WTC11 (cell line): ENCODE results near the gene CACNA2D4. TPM values are rescaled to one million over a fixed set of nuclear protein-coding genes. Genes with fewer than 3 reads are reported as not detected.

Experiments used
- ATAC-seq: fragments of 200-7000 bp; cut with Tn5 transposase; 2 replicates; pipeline ENCODE4 v1.10.0; 2021; ENCODE audit warnings: mild to moderate bottlenecking, moderate library complexity
- CTCF ChIA-PET: fragments of 300-600 bp; sonication (Branson Sonifier 250); formaldehyde crosslinking; loops from one replicate; lab custom pipeline; 2021; ENCODE audit warnings: antibody characterized with exemption; lab: Charles Lee
- POLR2A ChIA-PET: fragments of 350-600 bp; sonication (Branson Sonifier 250); formaldehyde crosslinking; loops from one replicate; lab custom pipeline; 2021; ENCODE audit warnings: antibody characterized with exemption; lab: Charles Lee
- DNase-seq: peaks from one replicate; pipeline ENCODE4 v3.0.0; 2021; ENCODE audit warnings: low spot score
- H3K27ac Mint-ChIP-seq: 2 replicates; pipeline ENCODE4 v1.8.0; 2021; ENCODE audit warnings: mixed read lengths
- H3K27me3 Mint-ChIP-seq: 2 replicates; pipeline ENCODE4 v1.8.0; 2021; ENCODE audit warnings: low read depth, mild to moderate bottlenecking, moderate library complexity, mixed read lengths
- H3K36me3 Mint-ChIP-seq: 2 replicates; pipeline ENCODE4 v1.8.0; 2021; ENCODE audit warnings: mixed read lengths
- H3K4me1 Mint-ChIP-seq: 2 replicates; pipeline ENCODE4 v1.8.0; 2022; ENCODE audit warnings: mixed read lengths
- H3K4me3 Mint-ChIP-seq: 2 replicates; pipeline ENCODE4 v1.8.0; 2021; ENCODE audit warnings: mild to moderate bottlenecking, moderate library complexity, mixed read lengths
- H3K9me3 Mint-ChIP-seq: 2 replicates; pipeline ENCODE4 v1.8.0; 2021; ENCODE audit warnings: mixed read lengths
- CBFB ChIP-seq: sonication (generic); formaldehyde crosslinking; IDR thresholded peaks from 2 replicates; pipeline ENCODE4 v1.8.1; 2022; ENCODE audit warnings: mild to moderate bottlenecking, low read depth, missing genetic modification reagents
- ELF4 ChIP-seq: sonication (generic); formaldehyde crosslinking; IDR thresholded peaks from 2 replicates; pipeline ENCODE4 v1.8.1; 2022; ENCODE audit warnings: low read depth, mild to moderate bottlenecking, moderate library complexity, missing genetic modification reagents
- EMX1 ChIP-seq: fragments of 250-450 bp; sonication (Bioruptor Pico); IDR thresholded peaks from 2 replicates; pipeline ENCODE4 v1.8.0; 2021; ENCODE audit warnings: mild to moderate bottlenecking
- JAZF1 ChIP-seq: fragments of 250-450 bp; sonication (Bioruptor Pico); IDR thresholded peaks from 2 replicates; pipeline ENCODE4 v1.9.0; 2021; ENCODE audit warnings: moderate library complexity, mild to moderate bottlenecking, inconsistent platforms
- MXD4 ChIP-seq: fragments of 250-450 bp; sonication (Bioruptor Pico); IDR thresholded peaks from 2 replicates; pipeline ENCODE4 v1.8.0; 2021; ENCODE audit warnings: mild to moderate bottlenecking, moderate library complexity, borderline replicate concordance
- NFATC4 ChIP-seq: fragments of 250-450 bp; sonication (Bioruptor Pico); IDR thresholded peaks from 2 replicates; pipeline ENCODE4 v1.9.0; 2021; ENCODE audit warnings: mild to moderate bottlenecking
- NR1H2 ChIP-seq: sonication (generic); formaldehyde crosslinking; IDR thresholded peaks from 2 replicates; pipeline ENCODE4 v1.9.0; 2021; ENCODE audit warnings: mild to moderate bottlenecking, moderate library complexity, missing genetic modification reagents
- SMAD3 ChIP-seq: sonication (generic); formaldehyde crosslinking; IDR thresholded peaks from 2 replicates; pipeline ENCODE4 v1.8.0; 2022; ENCODE audit warnings: missing genetic modification reagents, mild to moderate bottlenecking, borderline replicate concordance
- TEAD4 ChIP-seq: sonication (generic); formaldehyde crosslinking; IDR thresholded peaks from 2 replicates; pipeline ENCODE4 v1.8.0; 2022; ENCODE audit warnings: mild to moderate bottlenecking, missing genetic modification reagents
- ZNF416 ChIP-seq: fragments of 250-450 bp; sonication (Bioruptor Pico); IDR thresholded peaks from 2 replicates; pipeline ENCODE4 v1.9.0; 2021; ENCODE audit warnings: mild to moderate bottlenecking, inconsistent platforms
- total RNA-seq: library from RNA; stranded (reverse); gene quantifications from 3 replicates; pipeline ENCODE4 v1.2.3, GENCODE V29; 2021
- TF ChIP-seq, protein P1 (sequence below): sonication (generic); formaldehyde crosslinking; IDR thresholded peaks from 2 replicates; pipeline ENCODE4 v1.8.1; 2023; ENCODE audit warnings: mild to moderate bottlenecking, missing genetic modification reagents, moderate library complexity
- TF ChIP-seq, protein P2 (sequence below): sonication (generic); formaldehyde crosslinking; IDR thresholded peaks from 2 replicates; pipeline ENCODE4 v1.8.0; 2023; ENCODE audit warnings: mild to moderate bottlenecking, missing genetic modification reagents
- TF ChIP-seq, protein P3 (sequence below): sonication (generic); formaldehyde crosslinking; IDR thresholded peaks from 2 replicates; pipeline ENCODE4 v1.8.0; 2023; ENCODE audit warnings: missing genetic modification reagents, mild to moderate bottlenecking, borderline replicate concordance
- TF ChIP-seq, protein P4 (sequence below): fragments of 200-600 bp; IDR thresholded peaks from 2 replicates; pipeline ENCODE4 v1.8.0; 2022; ENCODE audit warnings: antibody characterized with exemption
- TF ChIP-seq, protein P5 (sequence below): sonication (generic); formaldehyde crosslinking; IDR thresholded peaks from 2 replicates; pipeline ENCODE4 v1.8.1; 2023; ENCODE audit warnings: mild to moderate bottlenecking, missing genetic modification reagents, moderate library complexity
- TF ChIP-seq, protein P6 (sequence below): sonication (generic); formaldehyde crosslinking; IDR thresholded peaks from 2 replicates; pipeline ENCODE4 v1.8.1; 2022; ENCODE audit warnings: low read depth, missing genetic modification reagents, borderline replicate concordance
- TF ChIP-seq, protein P7 (sequence below): sonication (generic); formaldehyde crosslinking; conservative IDR thresholded peaks from 2 replicates; pipeline ENCODE4 v1.8.1; 2023; ENCODE audit warnings: mild to moderate bottlenecking, low read depth, missing genetic modification reagents, moderate library complexity

The CACNA2D4 gene
- total RNA-seq, 1 experiment from 2014 or later: 0.04 TPM

DNA sequence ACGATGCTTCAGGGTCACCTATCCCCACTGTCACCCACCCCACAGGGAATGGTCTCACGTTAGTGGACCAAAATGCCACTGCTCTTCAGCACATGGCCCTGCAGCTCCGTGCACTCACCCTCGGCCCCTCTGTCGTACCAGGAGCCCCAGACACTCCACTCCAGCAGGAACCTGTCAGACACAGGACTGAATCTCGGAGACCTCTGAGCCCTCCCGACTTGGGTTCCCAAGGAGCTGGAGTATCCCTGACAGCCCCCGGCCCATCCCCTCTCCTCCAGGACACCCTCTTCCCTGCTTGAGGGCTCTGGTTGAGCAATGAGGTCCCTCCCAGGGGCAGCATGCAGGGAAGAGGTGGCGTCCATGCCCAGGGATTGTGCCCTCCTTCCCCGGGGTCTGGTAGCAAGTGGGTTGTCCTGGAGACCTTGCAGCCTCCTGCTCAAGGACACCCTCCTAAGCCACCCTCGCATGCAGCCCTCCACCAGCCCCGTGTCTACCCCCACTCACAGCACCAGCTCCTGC, 118.5 kb downstream of the CACNA2D4 start:
- H3K27ac Mint-ChIP-seq: no peak overlapping the region
- CTCF ChIA-PET: interaction anchor here (0.5 to 3.4 kb wide), 3 partner anchors 89 to 147 kb away, joined by 3 to 36 read pairs (median 4); no protein-coding TSS in a partner anchor
- POLR2A ChIA-PET: no interaction called here
- ATAC-seq (no peak), DNase-seq (no peak)
- no peak overlapping the region for H3K4me3 Mint-ChIP-seq
- H3K4me1 Mint-ChIP-seq: peaks cover 12% of the 10 kb centered on the region
- 0 out of 2 replicates have a peak, but pooled peaks cover 3% of the 10 kb centered on the region for H3K9me3 Mint-ChIP-seq
- TF ChIP-seq NFATC4 (CRISPR knock-in tag) (no peak), SMAD3 (CRISPR knock-in tag) (no peak), CBFB (CRISPR knock-in tag) (no peak), EMX1 (CRISPR knock-in tag) (no peak), TEAD4 (CRISPR knock-in tag) (no peak)
- TF ChIP-seq, protein P1, sequence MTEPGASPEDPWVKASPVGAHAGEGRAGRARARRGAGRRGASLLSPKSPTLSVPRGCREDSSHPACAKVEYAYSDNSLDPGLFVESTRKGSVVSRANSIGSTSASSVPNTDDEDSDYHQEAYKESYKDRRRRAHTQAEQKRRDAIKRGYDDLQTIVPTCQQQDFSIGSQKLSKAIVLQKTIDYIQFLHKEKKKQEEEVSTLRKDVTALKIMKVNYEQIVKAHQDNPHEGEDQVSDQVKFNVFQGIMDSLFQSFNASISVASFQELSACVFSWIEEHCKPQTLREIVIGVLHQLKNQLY (CRISPR knock-in tag): no peak
- TF ChIP-seq, all 79 proteins: peak for 0
- H3K36me3 Mint-ChIP-seq: no peaks in the 10 kb centered on the region
- no peaks in the 10 kb centered on the region; the same call in 1 of the 2 replicates for H3K27me3 Mint-ChIP-seq

DNA sequence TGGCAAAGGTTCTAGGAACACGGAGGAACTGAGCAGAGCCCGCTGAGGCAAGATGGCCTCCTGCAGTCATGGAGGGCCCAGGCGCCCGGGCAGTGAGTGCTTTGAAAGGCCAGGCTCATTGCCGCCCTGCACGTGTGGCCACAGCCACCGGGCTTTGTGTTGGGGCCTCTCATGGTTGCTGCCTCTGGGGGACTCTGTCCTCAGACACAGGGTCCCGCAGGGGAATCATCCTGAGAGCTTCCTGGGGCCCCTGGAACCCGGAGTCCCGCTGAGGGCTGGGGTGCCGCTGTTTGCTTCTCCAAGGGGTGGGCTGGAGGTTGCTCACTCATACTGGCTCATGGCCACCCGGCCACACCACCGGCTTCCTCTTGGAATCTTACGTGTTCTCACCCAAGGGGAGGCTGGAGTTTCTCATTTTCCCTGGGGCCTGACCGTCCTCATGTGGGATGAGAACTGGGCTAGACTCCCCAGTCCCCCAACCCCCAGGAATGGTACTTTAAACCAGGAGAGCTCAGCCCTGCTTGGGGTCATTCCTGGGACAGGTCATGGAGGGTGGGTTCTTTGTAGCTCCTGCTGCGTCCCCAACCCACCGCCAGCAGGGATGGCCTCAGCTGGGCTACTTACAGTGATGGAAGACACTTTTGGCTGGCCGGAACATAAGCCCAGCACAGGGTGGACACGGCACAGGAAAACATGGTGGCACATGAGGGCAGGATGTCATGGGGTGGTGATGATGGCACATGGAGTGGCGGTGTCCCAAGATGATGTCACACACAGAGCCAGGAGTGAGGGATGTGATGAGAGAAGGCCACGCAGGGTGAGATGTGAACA, 119.2 kb downstream of the CACNA2D4 start:
- peaks cover 15% of the 10 kb centered on the region for H3K4me1 Mint-ChIP-seq
- ChIA-PET CTCF (interaction anchor here (0.5 to 3.4 kb wide), 5 partner anchors 32 to 146 kb away, joined by 3 to 36 read pairs (median 4); no protein-coding TSS in a partner anchor), POLR2A (no interaction called here)
- no peaks in the 10 kb centered on the region for H3K9me3 Mint-ChIP-seq
- no peak for DNase-seq
- H3K27ac Mint-ChIP-seq: no peak overlapping the region
- no peak for ATAC-seq
- H3K27me3 Mint-ChIP-seq: no peaks in the 10 kb centered on the region; the same call in 1 of the 2 replicates
- no peaks in the 10 kb centered on the region for H3K36me3 Mint-ChIP-seq
- H3K4me3 Mint-ChIP-seq: no peak overlapping the region
- TF ChIP-seq, protein P2, sequence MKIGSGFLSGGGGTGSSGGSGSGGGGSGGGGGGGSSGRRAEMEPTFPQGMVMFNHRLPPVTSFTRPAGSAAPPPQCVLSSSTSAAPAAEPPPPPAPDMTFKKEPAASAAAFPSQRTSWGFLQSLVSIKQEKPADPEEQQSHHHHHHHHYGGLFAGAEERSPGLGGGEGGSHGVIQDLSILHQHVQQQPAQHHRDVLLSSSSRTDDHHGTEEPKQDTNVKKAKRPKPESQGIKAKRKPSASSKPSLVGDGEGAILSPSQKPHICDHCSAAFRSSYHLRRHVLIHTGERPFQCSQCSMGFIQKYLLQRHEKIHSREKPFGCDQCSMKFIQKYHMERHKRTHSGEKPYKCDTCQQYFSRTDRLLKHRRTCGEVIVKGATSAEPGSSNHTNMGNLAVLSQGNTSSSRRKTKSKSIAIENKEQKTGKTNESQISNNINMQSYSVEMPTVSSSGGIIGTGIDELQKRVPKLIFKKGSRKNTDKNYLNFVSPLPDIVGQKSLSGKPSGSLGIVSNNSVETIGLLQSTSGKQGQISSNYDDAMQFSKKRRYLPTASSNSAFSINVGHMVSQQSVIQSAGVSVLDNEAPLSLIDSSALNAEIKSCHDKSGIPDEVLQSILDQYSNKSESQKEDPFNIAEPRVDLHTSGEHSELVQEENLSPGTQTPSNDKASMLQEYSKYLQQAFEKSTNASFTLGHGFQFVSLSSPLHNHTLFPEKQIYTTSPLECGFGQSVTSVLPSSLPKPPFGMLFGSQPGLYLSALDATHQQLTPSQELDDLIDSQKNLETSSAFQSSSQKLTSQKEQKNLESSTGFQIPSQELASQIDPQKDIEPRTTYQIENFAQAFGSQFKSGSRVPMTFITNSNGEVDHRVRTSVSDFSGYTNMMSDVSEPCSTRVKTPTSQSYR: no peak
- TF ChIP-seq, protein P3, sequence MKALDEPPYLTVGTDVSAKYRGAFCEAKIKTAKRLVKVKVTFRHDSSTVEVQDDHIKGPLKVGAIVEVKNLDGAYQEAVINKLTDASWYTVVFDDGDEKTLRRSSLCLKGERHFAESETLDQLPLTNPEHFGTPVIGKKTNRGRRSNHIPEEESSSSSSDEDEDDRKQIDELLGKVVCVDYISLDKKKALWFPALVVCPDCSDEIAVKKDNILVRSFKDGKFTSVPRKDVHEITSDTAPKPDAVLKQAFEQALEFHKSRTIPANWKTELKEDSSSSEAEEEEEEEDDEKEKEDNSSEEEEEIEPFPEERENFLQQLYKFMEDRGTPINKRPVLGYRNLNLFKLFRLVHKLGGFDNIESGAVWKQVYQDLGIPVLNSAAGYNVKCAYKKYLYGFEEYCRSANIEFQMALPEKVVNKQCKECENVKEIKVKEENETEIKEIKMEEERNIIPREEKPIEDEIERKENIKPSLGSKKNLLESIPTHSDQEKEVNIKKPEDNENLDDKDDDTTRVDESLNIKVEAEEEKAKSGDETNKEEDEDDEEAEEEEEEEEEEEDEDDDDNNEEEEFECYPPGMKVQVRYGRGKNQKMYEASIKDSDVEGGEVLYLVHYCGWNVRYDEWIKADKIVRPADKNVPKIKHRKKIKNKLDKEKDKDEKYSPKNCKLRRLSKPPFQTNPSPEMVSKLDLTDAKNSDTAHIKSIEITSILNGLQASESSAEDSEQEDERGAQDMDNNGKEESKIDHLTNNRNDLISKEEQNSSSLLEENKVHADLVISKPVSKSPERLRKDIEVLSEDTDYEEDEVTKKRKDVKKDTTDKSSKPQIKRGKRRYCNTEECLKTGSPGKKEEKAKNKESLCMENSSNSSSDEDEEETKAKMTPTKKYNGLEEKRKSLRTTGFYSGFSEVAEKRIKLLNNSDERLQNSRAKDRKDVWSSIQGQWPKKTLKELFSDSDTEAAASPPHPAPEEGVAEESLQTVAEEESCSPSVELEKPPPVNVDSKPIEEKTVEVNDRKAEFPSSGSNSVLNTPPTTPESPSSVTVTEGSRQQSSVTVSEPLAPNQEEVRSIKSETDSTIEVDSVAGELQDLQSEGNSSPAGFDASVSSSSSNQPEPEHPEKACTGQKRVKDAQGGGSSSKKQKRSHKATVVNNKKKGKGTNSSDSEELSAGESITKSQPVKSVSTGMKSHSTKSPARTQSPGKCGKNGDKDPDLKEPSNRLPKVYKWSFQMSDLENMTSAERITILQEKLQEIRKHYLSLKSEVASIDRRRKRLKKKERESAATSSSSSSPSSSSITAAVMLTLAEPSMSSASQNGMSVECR (CRISPR knock-in tag): no peak
- TF ChIP-seq ELF4 (CRISPR knock-in tag) (no peak), MXD4 (CRISPR knock-in tag) (no peak), ZNF416 (CRISPR knock-in tag) (no peak), NR1H2 (CRISPR knock-in tag) (no peak), CBFB (CRISPR knock-in tag) (no peak), JAZF1 (CRISPR knock-in tag) (no peak)
- TF ChIP-seq, protein P4, sequence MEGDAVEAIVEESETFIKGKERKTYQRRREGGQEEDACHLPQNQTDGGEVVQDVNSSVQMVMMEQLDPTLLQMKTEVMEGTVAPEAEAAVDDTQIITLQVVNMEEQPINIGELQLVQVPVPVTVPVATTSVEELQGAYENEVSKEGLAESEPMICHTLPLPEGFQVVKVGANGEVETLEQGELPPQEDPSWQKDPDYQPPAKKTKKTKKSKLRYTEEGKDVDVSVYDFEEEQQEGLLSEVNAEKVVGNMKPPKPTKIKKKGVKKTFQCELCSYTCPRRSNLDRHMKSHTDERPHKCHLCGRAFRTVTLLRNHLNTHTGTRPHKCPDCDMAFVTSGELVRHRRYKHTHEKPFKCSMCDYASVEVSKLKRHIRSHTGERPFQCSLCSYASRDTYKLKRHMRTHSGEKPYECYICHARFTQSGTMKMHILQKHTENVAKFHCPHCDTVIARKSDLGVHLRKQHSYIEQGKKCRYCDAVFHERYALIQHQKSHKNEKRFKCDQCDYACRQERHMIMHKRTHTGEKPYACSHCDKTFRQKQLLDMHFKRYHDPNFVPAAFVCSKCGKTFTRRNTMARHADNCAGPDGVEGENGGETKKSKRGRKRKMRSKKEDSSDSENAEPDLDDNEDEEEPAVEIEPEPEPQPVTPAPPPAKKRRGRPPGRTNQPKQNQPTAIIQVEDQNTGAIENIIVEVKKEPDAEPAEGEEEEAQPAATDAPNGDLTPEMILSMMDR: no peak
- TF ChIP-seq, protein P5, sequence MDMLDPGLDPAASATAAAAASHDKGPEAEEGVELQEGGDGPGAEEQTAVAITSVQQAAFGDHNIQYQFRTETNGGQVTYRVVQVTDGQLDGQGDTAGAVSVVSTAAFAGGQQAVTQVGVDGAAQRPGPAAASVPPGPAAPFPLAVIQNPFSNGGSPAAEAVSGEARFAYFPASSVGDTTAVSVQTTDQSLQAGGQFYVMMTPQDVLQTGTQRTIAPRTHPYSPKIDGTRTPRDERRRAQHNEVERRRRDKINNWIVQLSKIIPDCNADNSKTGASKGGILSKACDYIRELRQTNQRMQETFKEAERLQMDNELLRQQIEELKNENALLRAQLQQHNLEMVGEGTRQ (CRISPR knock-in tag): no peak
- TF ChIP-seq, protein P6, sequence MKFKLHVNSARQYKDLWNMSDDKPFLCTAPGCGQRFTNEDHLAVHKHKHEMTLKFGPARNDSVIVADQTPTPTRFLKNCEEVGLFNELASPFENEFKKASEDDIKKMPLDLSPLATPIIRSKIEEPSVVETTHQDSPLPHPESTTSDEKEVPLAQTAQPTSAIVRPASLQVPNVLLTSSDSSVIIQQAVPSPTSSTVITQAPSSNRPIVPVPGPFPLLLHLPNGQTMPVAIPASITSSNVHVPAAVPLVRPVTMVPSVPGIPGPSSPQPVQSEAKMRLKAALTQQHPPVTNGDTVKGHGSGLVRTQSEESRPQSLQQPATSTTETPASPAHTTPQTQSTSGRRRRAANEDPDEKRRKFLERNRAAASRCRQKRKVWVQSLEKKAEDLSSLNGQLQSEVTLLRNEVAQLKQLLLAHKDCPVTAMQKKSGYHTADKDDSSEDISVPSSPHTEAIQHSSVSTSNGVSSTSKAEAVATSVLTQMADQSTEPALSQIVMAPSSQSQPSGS (CRISPR knock-in tag): no peak
- TF ChIP-seq, protein P7, sequence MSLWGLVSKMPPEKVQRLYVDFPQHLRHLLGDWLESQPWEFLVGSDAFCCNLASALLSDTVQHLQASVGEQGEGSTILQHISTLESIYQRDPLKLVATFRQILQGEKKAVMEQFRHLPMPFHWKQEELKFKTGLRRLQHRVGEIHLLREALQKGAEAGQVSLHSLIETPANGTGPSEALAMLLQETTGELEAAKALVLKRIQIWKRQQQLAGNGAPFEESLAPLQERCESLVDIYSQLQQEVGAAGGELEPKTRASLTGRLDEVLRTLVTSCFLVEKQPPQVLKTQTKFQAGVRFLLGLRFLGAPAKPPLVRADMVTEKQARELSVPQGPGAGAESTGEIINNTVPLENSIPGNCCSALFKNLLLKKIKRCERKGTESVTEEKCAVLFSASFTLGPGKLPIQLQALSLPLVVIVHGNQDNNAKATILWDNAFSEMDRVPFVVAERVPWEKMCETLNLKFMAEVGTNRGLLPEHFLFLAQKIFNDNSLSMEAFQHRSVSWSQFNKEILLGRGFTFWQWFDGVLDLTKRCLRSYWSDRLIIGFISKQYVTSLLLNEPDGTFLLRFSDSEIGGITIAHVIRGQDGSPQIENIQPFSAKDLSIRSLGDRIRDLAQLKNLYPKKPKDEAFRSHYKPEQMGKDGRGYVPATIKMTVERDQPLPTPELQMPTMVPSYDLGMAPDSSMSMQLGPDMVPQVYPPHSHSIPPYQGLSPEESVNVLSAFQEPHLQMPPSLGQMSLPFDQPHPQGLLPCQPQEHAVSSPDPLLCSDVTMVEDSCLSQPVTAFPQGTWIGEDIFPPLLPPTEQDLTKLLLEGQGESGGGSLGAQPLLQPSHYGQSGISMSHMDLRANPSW (CRISPR knock-in tag): no peak
